HG03025 (cell line): ENCODE results near the gene CTNNB1.
A peak's percentile ranks its signal among the peaks of the same experiment; 100 is the strongest.

ENCODE experiments used
- ATAC-seq: cut with Tn5 transposase; IDR thresholded peaks from one replicate; pipeline ENCODE4 v1.9.1; 2021; ENCODE audit warnings: mild to moderate bottlenecking, moderate library complexity; ENCODE audit not compliant: unreplicated experiment, low FRiP score

Gene CTNNB1

GRCh38 chr3:41198950-41199865, at the start of gene CTNNB1:
Gene CTNNB1, plus strand, starts transcription at chr3:41199505. Its CDS starts 24,564 bp downstream, at chr3:41224069.
- peak; percentile 57 for ATAC-seq

GRCh38 chr3:41155834-41156233, 43.5 kb upstream of the CTNNB1 start:
- ATAC-seq, result no peak

GRCh38 chr3:41158947-41159346, 40.4 kb upstream of the CTNNB1 start:
- ATAC-seq, result no peak

GRCh38 chr3:41159588-41160189, 39.6 kb upstream of the CTNNB1 start:
- ATAC-seq, result no peak

GRCh38 chr3:41162541-41162940, 36.8 kb upstream of the CTNNB1 start:
- no peak for ATAC-seq

GRCh38 chr3:41163006-41163405, 36.3 kb upstream of the CTNNB1 start:
- no peak for ATAC-seq

- ATAC-seq, result no peak
These were observed 35.9 kb upstream of the CTNNB1 start for GRCh38 chr3:41163421-41163820.

- ATAC-seq, result no peak
These were observed 34.5 kb upstream of the CTNNB1 start for GRCh38 chr3:41164777-41165176.

GRCh38 chr3:41167722-41168497, 31.4 kb upstream of the CTNNB1 start:
- ATAC-seq, result no peak

- ATAC-seq, result no peak
These were observed 30.3 kb upstream of the CTNNB1 start for GRCh38 chr3:41169023-41169422.

GRCh38 chr3:41173926-41174885, 25.1 kb upstream of the CTNNB1 start:
- ATAC-seq, result no peak

GRCh38 chr3:41175365-41175764, 23.9 kb upstream of the CTNNB1 start:
- no peak for ATAC-seq

GRCh38 chr3:41176596-41176995, 22.7 kb upstream of the CTNNB1 start:
- ATAC-seq, result no peak

- ATAC-seq, result no peak
These were observed 20.7 kb upstream of the CTNNB1 start for GRCh38 chr3:41178576-41178975.

- ATAC-seq, result no peak
These were observed 18.9 kb upstream of the CTNNB1 start for GRCh38 chr3:41180396-41180795.

- ATAC-seq, result no peak
These were observed 16.7 kb upstream of the CTNNB1 start for GRCh38 chr3:41182504-41183059.

GRCh38 chr3:41184394-41184793, 14.9 kb upstream of the CTNNB1 start:
- ATAC-seq, result no peak

- ATAC-seq, result no peak
These were observed 13.0 kb upstream of the CTNNB1 start for GRCh38 chr3:41186297-41186696.

GRCh38 chr3:41188306-41188705, 11.0 kb upstream of the CTNNB1 start:
- ATAC-seq, result no peak
